IMR-90 (cell line): ENCODE measurements around the gene ZNF112. TPM values are rescaled to one million over a fixed set of nuclear protein-coding genes. Genes with fewer than 3 reads are reported as not detected.

ENCODE experiments used
- ATAC-seq: fragments of 200-7000 bp; cut with Tn5 transposase; 2 replicates; pipeline ENCODE4 v1.9.1; 2020; ENCODE audit warnings: low read depth, mild to moderate bottlenecking, moderate library complexity
- BruUV-seq: library from RNA; stranded (reverse); fragments of 400-500 nt; replicated peaks from 2 replicates; lab custom pipeline; 2021; lab: Mats Ljungman, UMichigan
- CTCF ChIA-PET: fragments of 300-600 bp; formaldehyde crosslinking; extraction: SDS; loops from one replicate; lab custom pipeline; 2021; ENCODE audit warnings: antibody characterized with exemption; lab: Yijun Ruan, JAX
- POLR2A ChIA-PET: fragments of 300-600 bp; sonication (Branson Sonifier 250); formaldehyde crosslinking; loops from one replicate; lab custom pipeline; 2022; ENCODE audit warnings: antibody characterized with exemption; ENCODE audit not compliant: unreplicated experiment; lab: Charles Lee
- DNase-seq: peaks from one replicate; pipeline ENCODE4 v3.0.0; 2013
- H2AFZ ChIP-seq: replicated peaks from 2 replicates; pipeline ENCODE3; 2013; ENCODE audit warnings: low read length, mild to moderate bottlenecking; ENCODE audit not compliant: poor library complexity
- H2AK5ac ChIP-seq: 2 replicates; pipeline ENCODE4 v1.6.1; 2013; ENCODE audit warnings: low read depth, low read length, inconsistent platforms
- H2AK9ac ChIP-seq: replicated peaks from 2 replicates; pipeline ENCODE3; 2013; ENCODE audit warnings: mild to moderate bottlenecking, low read depth, low read length, moderate library complexity; ENCODE audit not compliant: poor library complexity
- H2BK120ac ChIP-seq: 2 replicates; pipeline ENCODE4 v1.6.1; 2013; ENCODE audit warnings: low read depth, low read length, inconsistent platforms
- H2BK15ac ChIP-seq: 3 replicates; pipeline ENCODE4 v1.6.1; 2013; ENCODE audit warnings: low read depth, low read length, inconsistent platforms
- H2BK20ac ChIP-seq: 2 replicates; pipeline ENCODE4 v1.6.1; 2013; ENCODE audit warnings: low read depth, mild to moderate bottlenecking, inconsistent platforms, low read length, moderate library complexity
- H2BK5ac ChIP-seq: 2 replicates; pipeline ENCODE4 v1.6.1; 2013; ENCODE audit warnings: mild to moderate bottlenecking, low read depth, low read length, inconsistent platforms; ENCODE audit not compliant: poor library complexity, severe bottlenecking
- H3K14ac ChIP-seq: replicated peaks from 2 replicates; pipeline ENCODE4 v1.6.1; 2013; ENCODE audit warnings: low read depth, low read length, inconsistent platforms
- H3K18ac ChIP-seq: 2 replicates; pipeline ENCODE4 v1.6.1; 2013; ENCODE audit warnings: low read depth, low read length, control low read depth
- H3K23ac ChIP-seq: 2 replicates; pipeline ENCODE4 v1.6.1; 2013; ENCODE audit warnings: low read depth, low read length, inconsistent platforms
- H3K27ac ChIP-seq: 2 replicates; pipeline ENCODE4 v1.5.1; 2013; ENCODE audit warnings: mild to moderate bottlenecking, control low read depth, low read length; ENCODE audit not compliant: insufficient read depth
- H3K27me3 ChIP-seq: 2 replicates; pipeline ENCODE4 v1.6.1; 2013; ENCODE audit warnings: low read length; ENCODE audit not compliant: control insufficient read depth, insufficient read depth
- H3K36me3 ChIP-seq: 2 replicates; pipeline ENCODE4 v1.6.1; 2013; ENCODE audit warnings: low read length, mixed read lengths; ENCODE audit not compliant: control insufficient read depth, insufficient read depth
- H3K4ac ChIP-seq: 2 replicates; pipeline ENCODE4 v1.6.1; 2013; ENCODE audit warnings: low read depth, low read length, inconsistent platforms
- H3K4me1 ChIP-seq: 2 replicates; pipeline ENCODE4 v1.6.1; 2013; ENCODE audit warnings: low read length, mixed read lengths; ENCODE audit not compliant: control insufficient read depth, insufficient read depth
- H3K4me2 ChIP-seq: 2 replicates; pipeline ENCODE4 v1.6.1; 2013; ENCODE audit warnings: low read depth, mild to moderate bottlenecking, control low read depth, low read length, moderate library complexity
- H3K4me3 ChIP-seq: 2 replicates; pipeline ENCODE4 v1.5.1; 2013; ENCODE audit warnings: low read depth, mild to moderate bottlenecking, control low read depth, low read length, moderate library complexity; ENCODE audit not compliant: insufficient read depth
- H3K56ac ChIP-seq: 2 replicates; pipeline ENCODE4 v1.6.1; 2013; ENCODE audit warnings: low read length, inconsistent platforms; ENCODE audit not compliant: insufficient read depth; ENCODE audit errors: extremely low read depth
- H3K79me1 ChIP-seq, 2 experiments: 2 replicates each; pipeline ENCODE4 v1.6.1; 2013; ENCODE audit warnings: low read length in 2 of 2, inconsistent platforms in 1 of 2, low read depth in 1 of 2
- H3K9ac ChIP-seq: 2 replicates; pipeline ENCODE4 v1.6.1; 2013; ENCODE audit warnings: low read depth, low read length, control low read depth
- H3K9me1 ChIP-seq: 2 replicates; pipeline ENCODE4 v1.6.1; 2013; ENCODE audit warnings: low read length, inconsistent platforms; ENCODE audit not compliant: insufficient read depth
- H3K9me3 ChIP-seq: 2 replicates; pipeline ENCODE4 v1.6.1; 2013; ENCODE audit warnings: low read length; ENCODE audit not compliant: control insufficient read depth, insufficient read depth
- H4K20me1 ChIP-seq: 2 replicates; pipeline ENCODE4 v1.6.1; 2013; ENCODE audit warnings: low read length, inconsistent platforms; ENCODE audit not compliant: insufficient read depth
- H4K5ac ChIP-seq: 2 replicates; pipeline ENCODE4 v1.6.1; 2013; ENCODE audit warnings: mild to moderate bottlenecking, low read depth, low read length, control low read depth
- H4K8ac ChIP-seq, 2 experiments: 2 replicates each; pipeline ENCODE4 v1.6.1; 2013; ENCODE audit warnings: low read depth in 2 of 2, low read length in 2 of 2, control low read depth in 1 of 2, inconsistent platforms in 1 of 2
- H4K91ac ChIP-seq: 2 replicates; pipeline ENCODE4 v1.6.1; 2013; ENCODE audit warnings: low read depth, low read length, inconsistent platforms; ENCODE audit not compliant: insufficient read depth
- CEBPB ChIP-seq: IDR thresholded peaks from 2 replicates; pipeline ENCODE4 v1.6.1; 2012; ENCODE audit warnings: low read depth, low read length, improper control_type of control experiment
- MAZ ChIP-seq: IDR thresholded peaks from 2 replicates; pipeline ENCODE4 v1.6.1; 2012; ENCODE audit warnings: low read depth, mild to moderate bottlenecking, low read length, improper control_type of control experiment, moderate library complexity, borderline replicate concordance
- NFE2L2 ChIP-seq: fragments of 150-350 bp; IDR thresholded peaks from 2 replicates; pipeline ENCODE4 v1.6.1; 2016; ENCODE audit warnings: low read depth, mild to moderate bottlenecking, low read length
- RFX5 ChIP-seq: IDR thresholded peaks from 2 replicates; pipeline ENCODE4 v1.8.0; 2012; ENCODE audit warnings: low read depth, mild to moderate bottlenecking, low read length, moderate library complexity
- SMC3 ChIP-seq: fragments of 150-350 bp; IDR thresholded peaks from 2 replicates; pipeline ENCODE4 v1.6.1; 2016; ENCODE audit warnings: low read depth, mild to moderate bottlenecking, antibody characterized with exemption, low read length, moderate library complexity
- WGBS, 2 experiments: methylation state at CpG; one replicate each; pipeline versions ENCODE4 v1.1.5 to v1.1.7; 2013; ENCODE audit warnings: missing lambda C conversion rate in 2 of 2; ENCODE audit not compliant: insufficient read length in 1 of 2; ENCODE audit errors: extremely low coverage in 2 of 2; 5-methylcytosine and 5-hydroxymethylcytosine counted together
- dilution Hi-C: fragments of 300-500 bp; cut with HindIII; formaldehyde crosslinking; loops from one replicate; pipeline ENCODE4 v1.14.3; 2018; ENCODE audit warnings: low sequenced_read_pairs; ENCODE audit not compliant: unreplicated experiment
- in situ Hi-C: fragments of 300-500 bp; cut with MboI; formaldehyde crosslinking; loops from 3 replicates; pipeline ENCODE4 v1.14.3; 2019; ENCODE audit warnings: low sequenced_read_pairs, inconsistent platforms, mixed read lengths
- intact Hi-C: fragments of 100-400 bp; cut with micrococcal nuclease; formaldehyde crosslinking; loops from 2 replicates; pipeline ENCODE4 v1.10.0; 2022
- polyA plus RNA-seq, 3 experiments: library from polyadenylated mRNA; depleted of rRNA; stranded (reverse); fragments of >200 nt; gene quantifications; 2 replicates each; pipeline ENCODE4 v1.2.3, GENCODE V29; 2012; ENCODE audit warnings: low replicate concordance in 1 of 3
- total RNA-seq: library from RNA; depleted of rRNA; stranded (reverse); fragments of >200 nt; gene quantifications from 2 replicates; pipeline ENCODE4 v1.2.3, GENCODE V29; 2012

The ZNF112 gene
- total and polyA plus RNA-seq, 2 of the 4 experiments (the other 2 are of a cell fraction) = 2.1 to 7.7 TPM

GRCh38 chr19:44305457-44305856, 51.0 kb downstream of the ZNF112 start:
- H3K9ac ChIP-seq = no peak overlapping the region
- CTCF ChIA-PET = interaction anchor here (0.7 to 0.9 kb wide), 2 partner anchors 138 to 195 kb away, joined by 3 read pairs; partner anchors contain the start of gene ZNF180

More at GRCh38 chr19:44305457-44305856, 51.0 kb downstream of the ZNF112 start:
- no peak overlapping the region for H3K56ac ChIP-seq
- H3K4me3 ChIP-seq = no peak overlapping the region
- no peak overlapping the region for H2BK5ac ChIP-seq
- H2BK15ac ChIP-seq = no peak overlapping the region; the same call in 2 of the 3 replicates
- no peak overlapping the region; the same call in 1 of the 2 replicates for H3K4ac ChIP-seq
- H4K5ac ChIP-seq = peak overlapping the region; percentile 19; the same call in 1 of the 2 replicates
- peak overlapping the region; percentile 37; the same call in 1 of the 2 replicates for H3K14ac ChIP-seq
- no peak overlapping the region for H2BK20ac ChIP-seq
- DNase-seq = no peak
- dilution Hi-C loops = no loop called here
- peaks cover 3% of the 10 kb centered on the region; the same call in 1 of the 2 replicates for H3K9me1 ChIP-seq
- intact Hi-C loops = loop anchor here (10.0 kb wide), 1 partner anchor 141 kb away; the partner anchor contains the start of gene ZNF226
- peaks cover 3% of the 10 kb centered on the region; the same call in 1 of the 2 replicates for H3K36me3 ChIP-seq
- no peak overlapping the region; the same call in 1 of the 2 replicates for H3K4me2 ChIP-seq
- POLR2A ChIA-PET = no interaction called here
- TF ChIP-seq MAZ (no peak), CEBPB (peak; percentile 16; the same call in 1 of the 2 replicates), RFX5 (no peak), NFE2L2 (no peak), SMC3 (no peak)
- no peak overlapping the region for H3K27ac ChIP-seq
- H2BK120ac ChIP-seq = no peak overlapping the region
- peaks cover 3% of the 10 kb centered on the region; the same call in 1 of the 2 replicates for H3K4me1 ChIP-seq
- no CpG with 5 or more reads among the region's 4 CpGs for WGBS, 2 experiments
- H3K79me1 ChIP-seq = peaks cover 4 to 8% of the 10 kb centered on the region in 2 experiments; a peak in 2 of 4 replicates
- ATAC-seq = no peak
- no TSS peak for BruUV-seq
- no peak overlapping the region for H3K23ac ChIP-seq
- no peak overlapping the region for H2AK5ac ChIP-seq
- no peak overlapping the region for H3K18ac ChIP-seq
- H4K91ac ChIP-seq = no peak overlapping the region
- no peak overlapping the region for H2AK9ac ChIP-seq
- H3K27me3 ChIP-seq = no peaks in the 10 kb centered on the region
- no peaks in the 10 kb centered on the region for H3K9me3 ChIP-seq
- H4K8ac ChIP-seq = peak overlapping the region; percentile 48 to 84; a peak in 3 of 4 replicates
- no peaks in the 10 kb centered on the region; the same call in 1 of the 2 replicates for H4K20me1 ChIP-seq
- in situ Hi-C loops = no loop called here
- peak overlapping the region; percentile 89 for H2AFZ ChIP-seq
